Loucy (cell line): ENCODE results near the gene CTNNAL1.

Source experiments
- H2AFZ ChIP-seq: fragments of 200-600 bp; sonication (generic); 2 replicates; pipeline ENCODE4 v1.6.0; 2016; ENCODE audit warnings: antibody characterized with exemption, mild to moderate bottlenecking, low read length, moderate library complexity
- H3F3A ChIP-seq: fragments of 200-600 bp; 2 replicates; pipeline ENCODE4 v1.6.0; 2016; ENCODE audit warnings: antibody characterized with exemption, low read depth, mild to moderate bottlenecking
- H3K27me3 ChIP-seq: fragments of 200-600 bp; sonication (generic); 2 replicates; pipeline ENCODE4 v1.6.1; 2014; ENCODE audit warnings: low read length, mild to moderate bottlenecking; ENCODE audit not compliant: insufficient read depth, poor library complexity, severe bottlenecking
- H3K36me3 ChIP-seq: fragments of 200-600 bp; sonication (generic); 2 replicates; pipeline ENCODE4 v1.6.1; 2016; ENCODE audit warnings: low read length; ENCODE audit not compliant: insufficient read depth
- H3K4me1 ChIP-seq: fragments of 200-600 bp; sonication (generic); 2 replicates; pipeline ENCODE4 v1.5.1; 2014; ENCODE audit warnings: low read length, mild to moderate bottlenecking; ENCODE audit not compliant: insufficient read depth, poor library complexity, severe bottlenecking
- H3K4me2 ChIP-seq: fragments of 200-600 bp; sonication (generic); 2 replicates; pipeline ENCODE4 v1.6.0; 2014; ENCODE audit warnings: antibody characterized with exemption, low read length, low read depth, mild to moderate bottlenecking; ENCODE audit not compliant: poor library complexity, severe bottlenecking
- H3K4me3 ChIP-seq: fragments of 200-600 bp; sonication (generic); 2 replicates; pipeline ENCODE4 v1.5.1; 2014; ENCODE audit warnings: low read length, mild to moderate bottlenecking, mixed read lengths; ENCODE audit not compliant: poor library complexity, severe bottlenecking
- H3K79me2 ChIP-seq: fragments of 200-600 bp; sonication (generic); 2 replicates; pipeline ENCODE4 v1.6.1; 2014; ENCODE audit warnings: low read length; ENCODE audit not compliant: insufficient read depth
- H3K9ac ChIP-seq: fragments of 200-600 bp; sonication (generic); 2 replicates; pipeline ENCODE4 v1.6.0; 2014; ENCODE audit warnings: mild to moderate bottlenecking, low read depth, low read length, moderate library complexity; ENCODE audit not compliant: poor library complexity, severe bottlenecking
- H3K9me2 ChIP-seq: fragments of 200-600 bp; sonication (generic); replicated peaks from 2 replicates; pipeline ENCODE4 v1.6.1; 2016; ENCODE audit warnings: low read depth, low read length, mixed read lengths
- H3K9me3 ChIP-seq: fragments of 200-600 bp; sonication (generic); 2 replicates; pipeline ENCODE4 v1.6.1; 2014; ENCODE audit warnings: mild to moderate bottlenecking, antibody characterized with exemption, low read length, low read depth; ENCODE audit not compliant: insufficient read depth
- H4K20me1 ChIP-seq: fragments of 200-600 bp; sonication (generic); 2 replicates; pipeline ENCODE4 v1.6.0; 2014; ENCODE audit warnings: antibody characterized with exemption, low read length, mild to moderate bottlenecking; ENCODE audit not compliant: insufficient read depth, poor library complexity, severe bottlenecking
- CTCF ChIP-seq: fragments of 200-600 bp; sonication (generic); conservative IDR thresholded peaks from 2 replicates; pipeline ENCODE4 v1.5.1; 2014; ENCODE audit warnings: mild to moderate bottlenecking, antibody characterized with exemption, low read length
- EZH2phosphoT487 ChIP-seq: fragments of 200-600 bp; IDR thresholded peaks from 2 replicates; pipeline ENCODE4 v1.6.1; 2018; ENCODE audit warnings: antibody characterized with exemption, mild to moderate bottlenecking, moderate library complexity, borderline replicate concordance

Gene CTNNAL1

GRCh38 chr9:109022873-109023272 lies 9.6 kb upstream of the CTNNAL1 start:
- no peaks in the 10 kb centered on the region for H3K9me2 ChIP-seq
- H2AFZ ChIP-seq, result no peak overlapping the region
- H3K27me3 ChIP-seq, result no peaks in the 10 kb centered on the region
- H3K9me3 ChIP-seq, result no peaks in the 10 kb centered on the region
- H3K4me3 ChIP-seq, result no peak overlapping the region
- H3F3A ChIP-seq, result no peaks in the 10 kb centered on the region
- no peaks in the 10 kb centered on the region for H3K79me2 ChIP-seq
- TF ChIP-seq CTCF (no peak), EZH2phosphoT487 (no peak)
- H4K20me1 ChIP-seq, result peaks cover 2% of the 10 kb centered on the region
- H3K4me1 ChIP-seq, result peaks cover 7% of the 10 kb centered on the region
- no peak overlapping the region for H3K4me2 ChIP-seq
- H3K36me3 ChIP-seq, result peaks cover 45% of the 10 kb centered on the region
- no peak overlapping the region for H3K9ac ChIP-seq

GRCh38 chr9:109020581-109021511 lies 7.5 kb upstream of the CTNNAL1 start:
- H3K9me3 ChIP-seq, result no peaks in the 10 kb centered on the region
- no peaks in the 10 kb centered on the region for H3K9me2 ChIP-seq
- no peak overlapping the region for H3K4me3 ChIP-seq
- no peak overlapping the region for H3K4me2 ChIP-seq
- H3K4me1 ChIP-seq, result no peaks in the 10 kb centered on the region
- no peaks in the 10 kb centered on the region for H4K20me1 ChIP-seq
- TF ChIP-seq CTCF (no peak), EZH2phosphoT487 (no peak)
- no peaks in the 10 kb centered on the region for H3K27me3 ChIP-seq
- peaks cover 39% of the 10 kb centered on the region for H3K36me3 ChIP-seq
- H3K9ac ChIP-seq, result no peak overlapping the region
- no peak overlapping the region for H2AFZ ChIP-seq
- no peaks in the 10 kb centered on the region for H3K79me2 ChIP-seq
- H3F3A ChIP-seq, result no peaks in the 10 kb centered on the region

GRCh38 chr9:109020113-109020512 lies 6.8 kb upstream of the CTNNAL1 start:
- no peak overlapping the region for H3K9ac ChIP-seq

More at GRCh38 chr9:109020113-109020512, 6.8 kb upstream of the CTNNAL1 start:
- Histone ChIP-seq H4K20me1 (no peaks in the 10 kb centered on the region), H3K4me2 (no peak overlapping the region), H3K4me1 (no peaks in the 10 kb centered on the region), H3K79me2 (no peaks in the 10 kb centered on the region), H3F3A (no peaks in the 10 kb centered on the region), H3K27me3 (no peaks in the 10 kb centered on the region), H3K9me3 (no peaks in the 10 kb centered on the region), H2AFZ (no peak overlapping the region), H3K36me3 (peaks cover 39% of the 10 kb centered on the region), H3K9me2 (no peaks in the 10 kb centered on the region), H3K4me3 (no peak overlapping the region)
- TF ChIP-seq EZH2phosphoT487 (no peak), CTCF (no peak)
